Left ventricle myocardium inferior (tissue), 1 donor: ENCODE data around the gene SUGCT. TPM values are rescaled to one million over a fixed set of nuclear protein-coding genes. Genes with fewer than 3 reads are reported as not detected.

ENCODE experiments used
- DNase-seq: peaks from one replicate; pipeline ENCODE4 v3.0.0-alpha.2; 2020
- H3K27ac ChIP-seq: fragments of 200-600 bp; replicated peaks from 2 replicates; pipeline ENCODE4 v1.8.0; 2021
- H3K27me3 ChIP-seq: fragments of 200-600 bp; 2 replicates; pipeline ENCODE4 v1.8.0; 2021; ENCODE audit warnings: low read depth
- H3K36me3 ChIP-seq: fragments of 200-600 bp; 2 replicates; pipeline ENCODE4 v1.8.0; 2021
- H3K4me1 ChIP-seq: fragments of 200-600 bp; 2 replicates; pipeline ENCODE4 v1.8.0; 2021
- H3K4me3 ChIP-seq: fragments of 200-600 bp; 2 replicates; pipeline ENCODE4 v1.8.0; 2021; ENCODE audit warnings: mild to moderate bottlenecking, moderate library complexity
- H3K9me3 ChIP-seq: fragments of 200-600 bp; replicated peaks from 2 replicates; pipeline ENCODE4 v1.8.0; 2021
- CTCF ChIP-seq: fragments of 200-600 bp; IDR thresholded peaks from 2 replicates; pipeline ENCODE4 v1.8.0; 2021; ENCODE audit warnings: antibody characterized with exemption, mild to moderate bottlenecking, borderline replicate concordance
- intact Hi-C: fragments of 100-400 bp; cut with micrococcal nuclease; formaldehyde crosslinking; loops from one replicate; pipeline ENCODE4 v1.11.0; 2022
- total RNA-seq: library from RNA; stranded (reverse); fragmentation: NEBNext Ultra II Directional; extraction: Animal tissue kit (Norgen Biotek cat#: 25700); gene quantifications from one replicate; pipeline ENCODE4 v1.2.1, GENCODE V29; 2021
- donor health status: DM: no; HTN: yes; CAD: no; lungs with severe emphysema.

The SUGCT gene
- total RNA-seq, 1 donor from 2014 or later, result 5.0 TPM

DNA sequence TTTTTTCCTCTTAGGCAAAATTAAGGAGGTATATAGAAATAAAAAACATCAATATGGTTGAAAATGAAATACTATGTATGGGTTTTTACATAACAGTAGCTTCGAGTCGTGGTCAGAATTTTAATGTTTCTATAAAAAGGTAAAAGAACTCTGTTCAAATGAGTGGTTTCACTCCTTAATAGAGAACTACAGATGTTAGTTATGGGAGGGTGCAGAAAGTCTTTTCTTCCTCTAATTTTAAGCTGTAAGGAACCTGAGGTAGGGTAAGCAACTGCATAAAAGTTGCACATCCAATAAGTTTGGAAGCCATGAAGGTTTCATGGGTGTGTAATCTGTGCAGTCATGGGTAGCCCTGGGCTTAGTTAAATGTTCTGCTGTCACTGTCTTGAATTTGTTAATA lies 141.3 kb downstream of the SUGCT start:
- no peak overlapping the region for H3K27ac ChIP-seq
- DNase-seq, result no peak
- TF ChIP-seq CTCF, result no peak
- H3K36me3 ChIP-seq, result no peaks in the 10 kb centered on the region
- H3K4me1 ChIP-seq, result no peaks in the 10 kb centered on the region
- intact Hi-C loops, result no loop called here
- H3K9me3 ChIP-seq, result peaks cover 2% of the 10 kb centered on the region
- no peaks in the 10 kb centered on the region for H3K27me3 ChIP-seq
- H3K4me3 ChIP-seq, result no peak overlapping the region

DNA sequence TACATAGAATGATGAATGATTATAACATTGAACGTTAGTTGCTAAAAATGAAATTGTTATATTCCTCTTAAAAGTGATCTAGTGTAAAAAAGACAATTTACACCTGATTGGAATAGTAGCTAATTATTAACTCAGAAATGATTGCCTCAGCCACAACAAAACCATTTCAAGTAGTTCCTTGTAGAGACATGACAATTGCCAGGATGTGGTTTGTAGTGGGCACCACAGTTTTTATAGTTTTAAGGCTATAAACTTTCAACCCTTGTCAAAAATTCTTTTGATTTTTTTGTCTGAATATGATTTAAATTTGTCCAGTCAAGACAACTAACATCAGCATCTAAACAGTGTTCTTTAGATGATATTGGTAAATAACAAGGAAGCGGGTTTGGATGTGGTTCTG lies 145.2 kb downstream of the SUGCT start:
- Histone ChIP-seq H3K9me3 (peaks cover 12% of the 10 kb centered on the region), H3K27me3 (no peaks in the 10 kb centered on the region), H3K36me3 (no peaks in the 10 kb centered on the region), H3K4me1 (no peaks in the 10 kb centered on the region), H3K4me3 (no peak overlapping the region), H3K27ac (no peak overlapping the region)
- intact Hi-C loops, result no loop called here
- TF ChIP-seq CTCF, result no peak
- no peak for DNase-seq

DNA sequence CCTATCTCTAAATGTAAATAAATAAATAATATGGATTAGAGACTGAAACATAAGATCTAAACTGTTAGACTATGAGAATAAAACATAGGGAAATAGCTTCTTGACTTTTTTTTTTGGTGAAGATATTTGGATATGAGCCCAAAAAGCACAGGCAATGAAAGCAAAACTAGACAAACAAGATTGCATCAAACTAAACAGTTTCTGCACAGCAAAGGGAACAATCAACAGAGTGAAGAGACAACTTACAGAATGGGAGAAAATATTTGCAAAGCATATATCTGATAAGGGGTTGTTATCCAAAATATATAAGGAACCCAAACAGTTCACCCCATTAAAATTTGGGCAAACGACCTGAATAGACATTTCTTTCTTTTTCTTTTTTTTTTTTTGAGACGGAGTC lies 148.1 kb downstream of the SUGCT start:
- Histone ChIP-seq H3K4me1 (no peaks in the 10 kb centered on the region), H3K27me3 (no peaks in the 10 kb centered on the region), H3K4me3 (no peak overlapping the region), H3K9me3 (peaks cover 12% of the 10 kb centered on the region), H3K27ac (no peak overlapping the region), H3K36me3 (no peaks in the 10 kb centered on the region)
- no peak for DNase-seq
- intact Hi-C loops, result no loop called here
- TF ChIP-seq CTCF, result no peak

- Histone ChIP-seq H3K36me3 (no peaks in the 10 kb centered on the region), H3K27me3 (no peaks in the 10 kb centered on the region), H3K9me3 (peaks cover 12% of the 10 kb centered on the region), H3K27ac (no peak overlapping the region), H3K4me1 (no peaks in the 10 kb centered on the region), H3K4me3 (no peak overlapping the region)
- TF ChIP-seq CTCF, result no peak
- intact Hi-C loops, result no loop called here
- DNase-seq, result no peak
These were observed 148.6 kb downstream of the SUGCT start for GRCh38 chr7:40283391-40283790.

DNA sequence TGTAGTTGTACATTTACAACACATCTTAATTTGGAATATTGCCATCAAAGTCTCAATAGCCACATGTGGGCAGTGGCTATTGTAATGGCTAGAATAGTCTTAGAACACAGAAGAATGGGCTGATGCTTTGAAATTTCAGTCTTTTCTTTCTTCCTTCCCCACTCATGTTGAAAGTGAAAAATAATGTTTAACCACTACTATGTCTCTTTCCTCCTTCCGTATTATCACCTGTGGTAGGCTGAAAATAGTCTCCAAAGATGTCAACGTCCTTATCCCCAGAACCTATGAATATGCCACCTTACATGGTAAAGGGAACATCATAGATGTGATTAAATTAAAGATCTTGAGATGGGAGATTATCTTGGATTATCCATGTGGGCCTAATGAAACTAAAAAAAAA lies 154.0 kb downstream of the SUGCT start:
- no peaks in the 10 kb centered on the region for H3K4me1 ChIP-seq

More for the DNA sequence above, 154.0 kb downstream of the SUGCT start:
- TF ChIP-seq CTCF, result no peak
- Histone ChIP-seq H3K27me3 (no peaks in the 10 kb centered on the region), H3K27ac (no peak overlapping the region), H3K4me3 (no peak overlapping the region), H3K36me3 (no peaks in the 10 kb centered on the region), H3K9me3 (no peaks in the 10 kb centered on the region)
- DNase-seq, result no peak
- intact Hi-C loops, result no loop called here
